ENCODE data around the gene HINT1.
"Not testable (repeated sequence)": the region's sequence is repeated elsewhere in the genome, so short reads cannot be mapped to it uniquely, and the experiment has no call there.

HINT1 gene

GRCh38 chr5:131170540-131171275 lies 5.7 kb upstream of the HINT1 start, which contains the start of gene LYRM7:
LYRM7 (plus strand) TSS chr5:131170944; CDS start chr5:131171021, 77 bp downstream.
- DNase-seq (ENCODE audit: low read depth) = peak; percentile 98

GRCh38 chr5:131169810-131170539 lies 4.9 kb upstream of the HINT1 start:
- no peak for DNase-seq (ENCODE audit: low read depth)

- no peak for DNase-seq (ENCODE audit: low read depth)
These were observed 2.6 kb upstream of the HINT1 start for GRCh38 chr5:131167615-131168014.

GRCh38 chr5:131164191-131165118 lies 601 bp downstream of the HINT1 start:
- DNase-seq (ENCODE audit: low read depth) = peak; percentile 80

- DNase-seq (ENCODE audit: low read depth) = no peak
These were observed 1.6 kb downstream of the HINT1 start for GRCh38 chr5:131163276-131164119.

GRCh38 chr5:131160134-131160533 lies 4.9 kb downstream of the HINT1 start:
- no peak for DNase-seq (ENCODE audit: low read depth)

- no peak for DNase-seq (ENCODE audit: low read depth)
These were observed 8.1 kb downstream of the HINT1 start for GRCh38 chr5:131156957-131157356.

GRCh38 chr5:131156385-131156784 lies 8.7 kb downstream of the HINT1 start:
- DNase-seq (ENCODE audit: low read depth) = no peak

GRCh38 chr5:131151216-131151615 lies 13.8 kb downstream of the HINT1 start:
- DNase-seq (ENCODE audit: low read depth) = no peak

- no peak for DNase-seq (ENCODE audit: low read depth)
These were observed 14.6 kb downstream of the HINT1 start for GRCh38 chr5:131150408-131150807.

GRCh38 chr5:131148835-131149234 lies 16.2 kb downstream of the HINT1 start:
- no peak for DNase-seq (ENCODE audit: low read depth)

GRCh38 chr5:131147258-131147657 lies 17.8 kb downstream of the HINT1 start:
- no peak for DNase-seq (ENCODE audit: low read depth)

- no peak for DNase-seq (ENCODE audit: low read depth)
These were observed 22.0 kb downstream of the HINT1 start for GRCh38 chr5:131142970-131143617.

GRCh38 chr5:131139321-131139720 lies 25.7 kb downstream of the HINT1 start:
- DNase-seq (ENCODE audit: low read depth) = no peak

- DNase-seq (ENCODE audit: low read depth) = not testable (repeated sequence)
These were observed 26.6 kb downstream of the HINT1 start for GRCh38 chr5:131138406-131138805.

GRCh38 chr5:131133091-131133490 lies 32.0 kb downstream of the HINT1 start:
- not testable (repeated sequence) for DNase-seq (ENCODE audit: low read depth)

- DNase-seq (ENCODE audit: low read depth) = no peak
These were observed 35.8 kb downstream of the HINT1 start for GRCh38 chr5:131129306-131129705.

- not testable (repeated sequence) for DNase-seq (ENCODE audit: low read depth)
These were observed 37.8 kb downstream of the HINT1 start for GRCh38 chr5:131127244-131127643.

- no peak for DNase-seq (ENCODE audit: low read depth)
These were observed 50.3 kb downstream of the HINT1 start for GRCh38 chr5:131114754-131115153.

GRCh38 chr5:131112424-131112823 lies 52.6 kb downstream of the HINT1 start:
- DNase-seq (ENCODE audit: low read depth) = no peak

GRCh38 chr5:131110256-131110594 lies 54.8 kb downstream of the HINT1 start:
- no peak for DNase-seq (ENCODE audit: low read depth)

Measured in fibroblast of gingiva (primary cell).